Heart right ventricle (tissue), 16 donors: ENCODE measurements around the gene SESTD1. TPM values are rescaled to one million over a fixed set of nuclear protein-coding genes. Genes with fewer than 3 reads are reported as not detected.
"Not testable (repeated sequence)": the region's sequence is repeated elsewhere in the genome, so short reads cannot be mapped to it uniquely, and the experiment has no call there.

Experiments
- ATAC-seq, 8 donors: fragments of 200-7000 bp; cut with Tn5 transposase; one replicate each; pipeline ENCODE4 v1.9.1; 2020; ENCODE audit warnings: mild to moderate bottlenecking in 8 of 8, moderate library complexity in 8 of 8, moderate number of reproducible peaks in 1 of 8
- DNase-seq, 2 donors: peaks; one replicate each; pipeline ENCODE4 v3.0.0-alpha.2; 2020
- H3K27ac ChIP-seq, 10 donors: fragments of 200-600 bp; sonication (generic) in 2 of 10; one replicate each; pipeline versions ENCODE4 v1.5.0 to v1.8.0; 2020 to 2022; ENCODE audit warnings: mild to moderate bottlenecking in 3 of 10
- H3K27me3 ChIP-seq, 7 donors: fragments of 200-600 bp; one replicate each; pipeline ENCODE4 v1.8.0; 2021 to 2022; ENCODE audit warnings: mild to moderate bottlenecking in 2 of 7
- H3K36me3 ChIP-seq, 9 donors: fragments of 200-600 bp; sonication (generic) in 1 of 9; one replicate each; pipeline versions ENCODE4 v1.5.0 to v1.8.0; 2020 to 2022; ENCODE audit warnings: mild to moderate bottlenecking in 2 of 9
- H3K4me1 ChIP-seq, 9 donors: fragments of 200-600 bp; sonication (generic) in 1 of 9; one replicate each; pipeline versions ENCODE4 v1.5.0 to v1.8.0; 2020 to 2022; ENCODE audit warnings: mild to moderate bottlenecking in 4 of 9
- H3K4me3 ChIP-seq, 10 donors: fragments of 200-600 bp; sonication (generic) in 2 of 10; one replicate each; pipeline versions ENCODE4 v1.5.0 to v1.8.0; 2020 to 2022; ENCODE audit warnings: mild to moderate bottlenecking in 7 of 10, moderate library complexity in 2 of 10
- H3K9me3 ChIP-seq, 11 donors: fragments of 200-600 bp in 10 of 11; sonication (generic) in 2 of 11; one replicate each; pipeline versions ENCODE4 v1.5.0 to v1.8.0; 2013 to 2022; ENCODE audit warnings: mild to moderate bottlenecking in 2 of 11, control low read depth in 1 of 11, moderate library complexity in 1 of 11
- WGBS, 2 donors: extraction: QIAGEN DNeasy Blood & Tissue Kit; methylation state at CpG; one replicate each; pipeline ENCODE4 v1.1.7; 2013; ENCODE audit warnings: inconsistent platforms in 1 of 2; 5-methylcytosine and 5-hydroxymethylcytosine counted together
- intact Hi-C, 10 donors: fragments of 100-400 bp; cut with DNase I; formaldehyde crosslinking; loops; one replicate each; pipeline versions ENCODE4 v1.11.1 to v1.14.2; 2022
- polyA plus RNA-seq, 2 donors: library from polyadenylated mRNA; stranded (reverse); fragments of 200-250 nt; gene quantifications; one replicate each; pipeline ENCODE4 v1.2.3, GENCODE V29; 2013
- total RNA-seq, 10 donors: library from RNA; stranded (reverse); fragmentation: NEBNext Ultra II Directional in 3 of 10; extraction: Animal tissue kit (Norgen Biotek cat#: 25700) in 3 of 10; gene quantifications; one replicate each; pipeline versions ENCODE4 v1.2.1 to v1.2.4, GENCODE V29; 2021 to 2023
- TF ChIP-seq, protein P1 (sequence below), 9 donors: fragments of 200-600 bp; sonication (generic) in 2 of 9; IDR thresholded peaks; one replicate each; pipeline versions ENCODE4 v1.5.0 to v1.8.0; 2021 to 2022; ENCODE audit warnings: antibody characterized with exemption in 9 of 9, mild to moderate bottlenecking in 5 of 9, moderate library complexity in 1 of 9
- donor health status: Arrhythmogenic right ventricular cardiomyopathy.
- donor health status: ischemic (EF 13 %, LVEDD 7.1; RV severe dilation, severe dysfunction).
- donor health status: healthy with polysubstance abuse.
- donor health status: DM: no; HTN: yes; CAD: no.
- donor health status: DM: no; HTN: no; CAD: no.
- donor health status: ischemic (EF 25% LVEDD 6.9; RV normal size, moderate dysfunction).
- donor health status: ischemic (EF 25% LVEDD 5.7; RV mildly dilated, moderate dysfunction).
- donor health status: healthy.
- donor health status: DM: yes; HTN: yes; CAD: no.
- donor health status: Ischemic cardiomyopathy.
- donor health status: ischemic (EF 35%, LVEDD 5.7; RV mildly dilated, moderate dysfunction).
- donor health status: nonischemic (EF 11% LVEDD 7.7; RV severe dilation, severe dysfunction).
- donor health status: DM: yes; HTN: yes; CAD: no.
- donor health status: PGD.
- donor health status: ischemic (EF 29% LVEDD 5.4; RV normal size, mild dysfunction).
- donor health status: nonischemic (EF 23%, LVEDD 6.1; RV moderate dilation, normal function).

The SESTD1 gene
- total and polyA plus RNA-seq, 12 donors, result 6.0 to 41.7 (median 33.5) TPM

DNA sequence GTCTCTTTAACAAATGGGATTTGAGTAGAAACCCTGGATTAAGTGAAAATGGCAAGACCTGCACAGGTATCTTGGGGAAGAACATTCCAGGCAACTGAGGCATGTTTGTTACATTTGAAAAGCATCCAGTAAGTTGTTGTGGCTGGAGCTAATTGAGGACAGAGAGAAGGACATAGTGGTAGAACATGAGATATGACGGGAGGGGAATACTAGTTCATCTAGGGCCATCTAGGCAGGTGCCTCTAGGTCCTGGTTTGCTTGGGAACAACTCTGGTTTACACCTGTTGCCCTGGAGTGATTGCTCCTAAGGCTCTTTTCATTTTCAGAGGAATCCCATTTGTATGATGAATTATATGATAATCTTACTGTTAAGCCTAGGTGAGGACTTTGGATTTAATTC is 194.9 kb downstream of the SESTD1 start:
- no peak for DNase-seq
- Histone ChIP-seq H3K27me3 (no peaks in the 10 kb centered on the region), H3K27ac (peak overlapping the region in 1 of 10 donors; percentile 6), H3K9me3 (peaks cover 0 to 13% (median 0%) of the 10 kb centered on the region in 11 donors), H3K4me1 (peaks cover 0 to 25% (median 13%) of the 10 kb centered on the region in 9 donors), H3K36me3 (no peaks in the 10 kb centered on the region), H3K4me3 (no peak overlapping the region)
- intact Hi-C loops, result no loop called here
- WGBS, 2 donors, result 43 to 83% methylated on average over 1 of the region's 1 CpG
- TF ChIP-seq, protein P1, sequence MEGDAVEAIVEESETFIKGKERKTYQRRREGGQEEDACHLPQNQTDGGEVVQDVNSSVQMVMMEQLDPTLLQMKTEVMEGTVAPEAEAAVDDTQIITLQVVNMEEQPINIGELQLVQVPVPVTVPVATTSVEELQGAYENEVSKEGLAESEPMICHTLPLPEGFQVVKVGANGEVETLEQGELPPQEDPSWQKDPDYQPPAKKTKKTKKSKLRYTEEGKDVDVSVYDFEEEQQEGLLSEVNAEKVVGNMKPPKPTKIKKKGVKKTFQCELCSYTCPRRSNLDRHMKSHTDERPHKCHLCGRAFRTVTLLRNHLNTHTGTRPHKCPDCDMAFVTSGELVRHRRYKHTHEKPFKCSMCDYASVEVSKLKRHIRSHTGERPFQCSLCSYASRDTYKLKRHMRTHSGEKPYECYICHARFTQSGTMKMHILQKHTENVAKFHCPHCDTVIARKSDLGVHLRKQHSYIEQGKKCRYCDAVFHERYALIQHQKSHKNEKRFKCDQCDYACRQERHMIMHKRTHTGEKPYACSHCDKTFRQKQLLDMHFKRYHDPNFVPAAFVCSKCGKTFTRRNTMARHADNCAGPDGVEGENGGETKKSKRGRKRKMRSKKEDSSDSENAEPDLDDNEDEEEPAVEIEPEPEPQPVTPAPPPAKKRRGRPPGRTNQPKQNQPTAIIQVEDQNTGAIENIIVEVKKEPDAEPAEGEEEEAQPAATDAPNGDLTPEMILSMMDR (IDR thresholded peaks at IDR 0.05), result no peak
- ATAC-seq, result peak in 2 of 8 donors; percentile 47

DNA sequence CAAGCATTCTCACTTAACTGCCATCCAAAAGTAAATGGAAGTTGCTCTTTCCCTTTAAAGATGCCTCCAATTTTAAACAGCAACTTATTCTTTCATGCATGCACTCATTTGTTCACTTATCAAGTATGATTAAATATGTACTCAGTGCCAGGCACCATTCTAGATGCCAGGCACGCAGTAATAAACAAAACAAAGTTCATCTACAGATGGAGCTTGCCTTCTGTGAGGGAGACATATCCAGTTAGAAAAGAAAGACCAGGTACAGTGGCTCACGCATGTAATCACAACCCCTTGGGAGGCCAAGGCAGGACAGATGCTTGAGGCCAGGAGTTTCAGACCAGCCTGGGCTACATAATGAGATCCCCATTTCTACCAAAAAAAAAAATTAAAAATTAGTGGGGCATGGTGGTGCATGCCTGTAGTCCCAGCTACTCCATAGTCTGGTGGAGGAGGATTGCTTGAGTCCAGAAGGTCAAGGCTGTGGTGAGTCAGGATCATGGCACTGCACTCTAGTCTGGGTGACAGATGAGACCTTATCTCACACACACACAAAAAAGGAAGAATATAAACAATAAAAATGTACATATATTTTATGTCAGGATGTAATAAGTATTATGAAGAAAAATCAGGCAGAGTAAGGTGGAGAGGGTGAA is 195.5 kb downstream of the SESTD1 start:
- ATAC-seq (peak in 6 of 8 donors; percentile 42 to 89 (median 70)), DNase-seq (no peak)
- no peaks in the 10 kb centered on the region for H3K36me3 ChIP-seq
- TF ChIP-seq, protein P1 (IDR thresholded peaks at IDR 0.05), result no peak
- no peak overlapping the region for H3K4me3 ChIP-seq
- H3K4me1 ChIP-seq, result peaks cover 0 to 25% (median 13%) of the 10 kb centered on the region in 9 donors
- peaks cover 0 to 13% (median 0%) of the 10 kb centered on the region in 11 donors for H3K9me3 ChIP-seq
- no peaks in the 10 kb centered on the region for H3K27me3 ChIP-seq
- intact Hi-C loops, result no loop called here
- 49 to 60% methylated on average over 2 of the region's 2 CpGs for WGBS, 2 donors
- peak overlapping the region in 4 of 10 donors; percentile 6 to 44 (median 10) for H3K27ac ChIP-seq

DNA sequence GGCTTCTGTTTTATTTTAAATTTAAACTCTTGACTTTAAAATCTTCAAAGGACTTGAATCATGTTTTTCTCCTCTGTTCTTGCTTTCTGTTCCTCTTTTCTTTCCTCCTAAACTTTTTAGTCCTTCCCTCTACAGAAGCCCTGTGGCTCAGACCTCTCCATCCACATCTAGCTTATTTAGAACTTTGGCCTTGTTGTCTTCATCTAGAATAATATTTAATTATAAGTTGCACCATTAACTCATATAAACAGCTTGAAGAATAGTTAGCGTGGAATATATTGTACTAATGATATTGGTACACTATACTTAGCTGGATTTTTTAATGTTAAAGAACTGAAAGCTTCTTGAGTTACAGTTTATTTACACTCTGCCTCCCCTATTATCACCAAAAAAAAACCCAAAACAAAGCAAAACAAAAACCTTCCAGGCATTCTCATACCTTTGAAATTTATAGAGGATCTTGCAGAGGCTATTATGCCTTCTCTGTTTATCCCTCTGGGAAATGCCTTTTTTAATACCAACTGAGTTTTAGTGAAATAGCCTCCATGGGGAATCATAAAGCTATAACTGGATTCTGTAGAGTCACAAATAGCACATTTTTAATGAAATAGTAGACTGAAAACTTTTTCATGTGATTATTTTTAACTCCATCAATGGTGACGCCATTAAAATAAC is 205.5 kb downstream of the SESTD1 start:
- intact Hi-C loops, result loop anchor here in 2 of 10 donors (10.0 kb wide), 1 partner anchor 66 kb away; no protein-coding TSS in a partner anchor
- 84 to 91% methylated on average over 2 of the region's 2 CpGs for WGBS, 2 donors
- ATAC-seq, result no peak

DNA sequence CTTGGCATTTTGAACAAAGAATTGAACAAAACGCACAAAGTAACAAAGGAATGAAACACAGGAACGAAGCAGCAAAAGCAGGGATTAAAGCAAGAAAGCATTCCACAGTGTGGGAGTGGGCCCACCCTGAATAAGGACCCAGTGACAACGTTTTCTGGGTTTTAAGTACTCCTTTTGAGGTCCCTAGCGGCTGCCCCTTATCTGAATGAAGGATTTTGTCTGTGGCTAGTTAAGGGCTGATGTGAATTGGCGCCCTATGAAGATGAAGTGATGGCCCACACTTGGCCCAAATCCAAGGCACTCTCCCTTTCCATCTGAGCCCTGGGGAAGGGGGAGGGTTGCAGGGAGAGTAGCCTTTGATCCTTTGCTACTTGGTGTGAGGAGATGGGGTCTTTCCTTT is 206.9 kb downstream of the SESTD1 start:
- intact Hi-C loops, result loop anchor here in 2 of 10 donors (10.0 kb wide), 1 partner anchor 67 kb away; no protein-coding TSS in a partner anchor
- DNase-seq, result no peak
- peak in 2 of 8 donors; percentile 14 to 71 for ATAC-seq
- Histone ChIP-seq H3K4me3 (no peak overlapping the region), H3K36me3 (no peaks in the 10 kb centered on the region), H3K4me1 (peaks cover 0 to 18% (median 12%) of the 10 kb centered on the region in 9 donors), H3K27ac (peak overlapping the region in 3 of 10 donors; percentile 31 to 57 (median 54)), H3K27me3 (no peaks in the 10 kb centered on the region), H3K9me3 (no peaks in the 10 kb centered on the region)
- TF ChIP-seq, protein P1 (IDR thresholded peaks at IDR 0.05), result no peak
- WGBS, 2 donors, result 86 to 92% methylated on average over 5 of the region's 5 CpGs

More for the DNA sequence above, 205.5 kb downstream of the SESTD1 start:
- no peak for DNase-seq
- Histone ChIP-seq H3K27me3 (no peaks in the 10 kb centered on the region), H3K4me3 (no peak overlapping the region), H3K4me1 (peaks cover 0 to 18% (median 12%) of the 10 kb centered on the region in 9 donors), H3K9me3 (no peaks in the 10 kb centered on the region), H3K36me3 (no peaks in the 10 kb centered on the region), H3K27ac (peak overlapping the region in 6 of 10 donors; percentile 22 to 57 (median 36))
- TF ChIP-seq, protein P1 (IDR thresholded peaks at IDR 0.05), result no peak

DNA sequence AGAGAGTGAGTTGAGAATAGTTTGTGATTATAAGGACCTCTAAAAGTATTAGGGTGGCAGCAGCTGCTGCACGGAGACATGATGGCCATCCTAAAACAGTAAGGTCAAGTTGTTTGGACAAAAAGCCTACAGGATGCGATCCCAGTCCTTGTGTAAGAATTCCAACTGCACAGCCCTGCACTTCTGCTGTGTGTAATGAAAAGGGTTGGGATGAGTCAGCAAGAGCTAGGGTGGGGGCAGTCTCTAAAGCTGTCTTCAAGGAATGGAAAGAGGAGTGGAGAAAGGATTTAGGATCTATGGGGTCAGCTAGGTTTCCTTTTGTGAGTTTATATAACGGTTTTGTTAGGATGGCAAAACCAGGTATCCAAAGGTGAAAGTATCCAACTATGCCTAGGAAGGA is 211.1 kb downstream of the SESTD1 start:
- peaks cover 4 to 34% (median 20%) of the 10 kb centered on the region in 9 donors for H3K4me1 ChIP-seq
- not testable (repeated sequence) for ATAC-seq, H3K27me3 ChIP-seq, H3K27ac ChIP-seq, H3K9me3 ChIP-seq, H3K36me3 ChIP-seq, DNase-seq, H3K4me3 ChIP-seq
- WGBS, 2 donors, result 90 to 94% methylated on average over 3 of the region's 3 CpGs
- intact Hi-C loops, result loop anchor here in 2 of 10 donors (10.0 kb wide), 1 partner anchor 71 kb away; no protein-coding TSS in a partner anchor
